HG03060 (cell line): ENCODE measurements around the gene CCDC8.
"Not testable (repeated sequence)": the region's sequence is repeated elsewhere in the genome, so short reads cannot be mapped to it uniquely, and the experiment has no call there.

Experiments
- ATAC-seq: cut with Tn5 transposase; IDR thresholded peaks from one replicate; pipeline ENCODE4 v1.9.1; 2021; ENCODE audit warnings: low read depth, moderate number of reproducible peaks; ENCODE audit not compliant: unreplicated experiment

Gene CCDC8

GRCh38 chr19:46428239-46429135, 15.1 kb upstream of the CCDC8 start, which contains the start of gene PNMA8C:
Gene PNMA8C, minus strand, starts transcription at chr19:46428936. Its CDS starts 577 bp downstream, at chr19:46428359.
- ATAC-seq: no peak

- ATAC-seq: no peak
These were observed 14.2 kb upstream of the CCDC8 start for GRCh38 chr19:46427518-46428045.

GRCh38 chr19:46426506-46427162, 13.3 kb upstream of the CCDC8 start:
- no peak for ATAC-seq

GRCh38 chr19:46426035-46426505, 12.7 kb upstream of the CCDC8 start:
- no peak for ATAC-seq

- ATAC-seq: no peak
These were observed 9.8 kb upstream of the CCDC8 start for GRCh38 chr19:46423188-46423587.

GRCh38 chr19:46422344-46422743, 9.0 kb upstream of the CCDC8 start:
- no peak for ATAC-seq

- no peak for ATAC-seq
These were observed 6.7 kb upstream of the CCDC8 start for GRCh38 chr19:46420056-46420455.

- not testable (repeated sequence) for ATAC-seq
These were observed 2.7 kb upstream of the CCDC8 start for GRCh38 chr19:46415804-46416709.

- ATAC-seq: not testable (repeated sequence)
These were observed 1.5 kb upstream of the CCDC8 start for GRCh38 chr19:46414899-46415298.

GRCh38 chr19:46412650-46413261, 608 bp downstream of the CCDC8 start:
- no peak for ATAC-seq

- no peak for ATAC-seq
These were observed 1.3 kb downstream of the CCDC8 start for GRCh38 chr19:46411925-46412649.

- no peak for ATAC-seq
These were observed 2.1 kb downstream of the CCDC8 start for GRCh38 chr19:46411088-46411924.

- no peak for ATAC-seq
These were observed 2.9 kb downstream of the CCDC8 start for GRCh38 chr19:46410205-46411087.

GRCh38 chr19:46409191-46409590, 4.2 kb downstream of the CCDC8 start:
- no peak for ATAC-seq

GRCh38 chr19:46408664-46409039, 4.7 kb downstream of the CCDC8 start:
- no peak for ATAC-seq

- no peak for ATAC-seq
These were observed 5.3 kb downstream of the CCDC8 start for GRCh38 chr19:46407856-46408663.

- no peak for ATAC-seq
These were observed 6.4 kb downstream of the CCDC8 start for GRCh38 chr19:46406976-46407375.
